K562 (cell line): ENCODE results near the gene EVL. TPM values are rescaled to one million over a fixed set of nuclear protein-coding genes. Genes with fewer than 3 reads are reported as not detected.
A peak's percentile ranks its signal among the peaks of the same experiment; 100 is the strongest.

Experiments
- CBX1 ChIP-seq: sonication (generic); IDR thresholded peaks from 2 replicates; pipeline ENCODE4 v1.6.1; 2016; ENCODE audit warnings: antibody characterized with exemption, low read depth, mild to moderate bottlenecking
- CBX3 ChIP-seq, 2 experiments: IDR thresholded peaks; 1 replicate in 1 of 2; 2 replicates in 1 of 2; pipeline ENCODE4 v1.6.1; 2012; ENCODE audit warnings: inconsistent platforms in 2 of 2, low read length in 2 of 2, borderline replicate concordance in 1 of 2, control low read depth in 1 of 2
- CBX5 ChIP-seq: IDR thresholded peaks from 2 replicates; pipeline ENCODE4 v1.6.1; 2014; ENCODE audit warnings: low read depth, borderline replicate concordance
- KDM4B ChIP-seq, 2 experiments: fragments of 450-650 bp in 1 of 2; sonication (generic) in 1 of 2; IDR thresholded peaks; 2 replicates each; pipeline ENCODE4 v1.6.1; 2016 to 2017; ENCODE audit warnings: borderline replicate concordance in 2 of 2, antibody characterized with exemption in 1 of 2, low read depth in 1 of 2, mild to moderate bottlenecking in 1 of 2
- MTA3 ChIP-seq: fragments of 450-650 bp; formaldehyde crosslinking; IDR thresholded peaks from 2 replicates; pipeline ENCODE4 v1.6.1; 2017; ENCODE audit warnings: mild to moderate bottlenecking, borderline replicate concordance
- ZNF609 ChIP-seq: sonication (generic); formaldehyde crosslinking; IDR thresholded peaks from 2 replicates; pipeline ENCODE4 v1.8.1; 2023; ENCODE audit warnings: missing genetic modification reagents, mild to moderate bottlenecking, borderline replicate concordance
- polyA plus RNA-seq, 8 experiments: library from polyadenylated mRNA; depleted of rRNA in 4 of 8; stranded (reverse) in 5 of 8; unstranded in 3 of 8; fragments of >200 nt; fragmentation: Nextera tagmentation in 2 of 8; fragmentation: Illumina TruSeq in 1 of 8; extraction: Ambion mirVana in 2 of 8; extraction: Trizol in 1 of 8; gene quantifications; 2 replicates each; pipeline versions ENCODE4 v1.2.1 to v1.2.3, GENCODE V29; 2011 to 2014; ENCODE audit warnings: inconsistent platforms in 1 of 8, missing spikeins in 1 of 8
- total RNA-seq, 7 experiments: library from RNA; depleted of rRNA in 6 of 7; stranded (reverse); fragments of >200 nt in 6 of 7; fragmentation: Illumina TruSeq in 2 of 7; extraction: Trizol in 2 of 7; gene quantifications; 2 replicates each; pipeline versions ENCODE4 v1.2.1 to v1.2.3, GENCODE V29; 2011 to 2021; ENCODE audit warnings: low replicate concordance in 1 of 7
- TF ChIP-seq, protein P1 (sequence below), 2 experiments: IDR thresholded peaks; 2 replicates each; pipeline ENCODE4 v1.6.1; 2011; ENCODE audit warnings: borderline replicate concordance in 1 of 2, control low read depth in 1 of 2, low read depth in 1 of 2, low read length in 1 of 2, mild to moderate bottlenecking in 1 of 2, mixed read lengths in 1 of 2, moderate library complexity in 1 of 2; ENCODE audit not compliant: insufficient read depth in 1 of 2, insufficient read length in 1 of 2, poor library complexity in 1 of 2, severe bottlenecking in 1 of 2; ENCODE audit errors: extremely low read depth in 1 of 2

EVL gene
- total and polyA plus RNA-seq, 9 of the 15 experiments (the other 6 are each of a cell fraction or from before 2014, with no cell fraction given): 2.9 to 43.4 (median 23.9) TPM

DNA sequence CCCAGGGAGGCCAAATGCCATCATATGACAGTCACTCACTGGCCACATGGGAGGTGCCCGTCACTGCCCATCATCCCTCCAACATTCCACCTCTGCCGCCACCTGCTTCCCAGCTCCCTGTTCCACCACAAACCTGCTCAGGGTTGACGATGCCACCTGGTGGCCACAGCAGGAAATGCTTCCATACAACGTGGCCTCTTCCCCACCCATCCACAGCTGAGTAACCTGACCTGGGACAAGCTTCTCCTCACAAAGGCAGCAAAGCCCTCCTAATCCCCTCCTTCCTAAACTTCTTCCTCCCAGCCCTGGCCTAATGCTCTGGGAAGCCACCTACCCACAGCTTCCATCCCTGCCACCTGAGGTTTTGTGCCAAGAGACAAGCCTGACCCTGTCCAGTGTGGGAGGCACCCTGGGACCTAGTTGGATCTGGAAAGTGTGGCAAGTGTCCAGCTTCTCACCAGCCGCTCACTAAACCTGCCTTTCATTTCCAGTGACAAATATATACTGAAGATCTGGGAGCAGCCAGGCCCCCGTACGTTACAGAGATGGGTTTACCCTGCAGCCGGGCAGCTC, 89.9 kb downstream of the EVL start (continued):
- no peak for TF ChIP-seq ZNF609
- peak; percentile 95 for TF ChIP-seq CBX1
- TF ChIP-seq MTA3: 0 out of 2 replicates have a peak, but pooled peaks have one; percentile 21
- no peak for TF ChIP-seq KDM4B (IDR thresholded peaks at IDR 0.05; ENCODE audit: borderline replicate concordance in 2 of 2, low read depth in 1 of 2)
- TF ChIP-seq, protein P1, sequence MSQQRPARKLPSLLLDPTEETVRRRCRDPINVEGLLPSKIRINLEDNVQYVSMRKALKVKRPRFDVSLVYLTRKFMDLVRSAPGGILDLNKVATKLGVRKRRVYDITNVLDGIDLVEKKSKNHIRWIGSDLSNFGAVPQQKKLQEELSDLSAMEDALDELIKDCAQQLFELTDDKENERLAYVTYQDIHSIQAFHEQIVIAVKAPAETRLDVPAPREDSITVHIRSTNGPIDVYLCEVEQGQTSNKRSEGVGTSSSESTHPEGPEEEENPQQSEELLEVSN (IDR thresholded peaks at IDR 0.05; ENCODE audit: borderline replicate concordance in 1 of 2, extremely low read depth in 1 of 2, insufficient read depth in 1 of 2, insufficient read length in 1 of 2, low read depth in 1 of 2, low read length in 1 of 2, poor library complexity in 1 of 2, severe bottlenecking in 1 of 2): peak in 1 of 2 experiments; percentile 43
- peak in 1 of 2 experiments; percentile 99; a peak in 2 of 3 replicates for TF ChIP-seq CBX3 (IDR thresholded peaks at IDR 0.05; ENCODE audit: borderline replicate concordance in 1 of 2, low read length in 2 of 2)
- TF ChIP-seq CBX5: peak; percentile 99
